Esophagus (tissue), 2 donors: ENCODE data around the gene RAET1G. TPM values are rescaled to one million over a fixed set of nuclear protein-coding genes. Genes with fewer than 3 reads are reported as not detected.
A peak's percentile ranks its signal among the peaks of the same experiment; 100 is the strongest.

ENCODE experiments used
- H3K27ac ChIP-seq, 2 donors: one replicate each; pipeline ENCODE4 v1.5.1; 2013; ENCODE audit warnings: low read depth in 2 of 2, mild to moderate bottlenecking in 2 of 2, inconsistent platforms in 1 of 2, low read length in 1 of 2, moderate library complexity in 1 of 2
- H3K27me3 ChIP-seq, 2 donors: one replicate each; pipeline ENCODE4 v1.6.1; 2013; ENCODE audit warnings: low read length in 2 of 2, control low read depth in 1 of 2, mild to moderate bottlenecking in 1 of 2; ENCODE audit not compliant: insufficient read depth in 2 of 2, control insufficient read depth in 1 of 2
- H3K36me3 ChIP-seq, 2 donors: one replicate each; pipeline ENCODE4 v1.6.1; 2013; ENCODE audit warnings: low read length in 1 of 2; ENCODE audit not compliant: control insufficient read depth in 2 of 2, insufficient read depth in 2 of 2
- H3K4me1 ChIP-seq, 2 donors: one replicate each; pipeline ENCODE4 v1.6.1; 2013; ENCODE audit warnings: low read length in 1 of 2; ENCODE audit not compliant: control insufficient read depth in 2 of 2, insufficient read depth in 2 of 2
- H3K4me3 ChIP-seq, 2 donors: one replicate each; pipeline ENCODE4 v1.5.1; 2013; ENCODE audit warnings: low read length in 2 of 2, mild to moderate bottlenecking in 2 of 2, low read depth in 1 of 2, moderate library complexity in 1 of 2
- H3K9me3 ChIP-seq, 2 donors: one replicate each; pipeline ENCODE4 v1.6.1; 2013; ENCODE audit warnings: mild to moderate bottlenecking in 2 of 2, low read depth in 1 of 2, low read length in 1 of 2, moderate library complexity in 1 of 2; ENCODE audit not compliant: control insufficient read depth in 2 of 2, insufficient read depth in 1 of 2
- WGBS, 2 donors: extraction: QIAGEN DNeasy Blood & Tissue Kit; methylation state at CpG; one replicate each; pipeline ENCODE4 v1.1.7; 2013; 5-methylcytosine and 5-hydroxymethylcytosine counted together
- polyA plus RNA-seq, 2 donors: library from polyadenylated mRNA; stranded (reverse); fragments of 200-250 nt; gene quantifications; one replicate each; pipeline ENCODE4 v1.2.3, GENCODE V29; 2013
- donor health status: healthy with polysubstance abuse.
- donor health status: Bipolar disorder and iron deficiency.

RAET1G gene
- polyA plus RNA-seq, 2 donors, result 8.9 to 21.2 TPM

DNA sequence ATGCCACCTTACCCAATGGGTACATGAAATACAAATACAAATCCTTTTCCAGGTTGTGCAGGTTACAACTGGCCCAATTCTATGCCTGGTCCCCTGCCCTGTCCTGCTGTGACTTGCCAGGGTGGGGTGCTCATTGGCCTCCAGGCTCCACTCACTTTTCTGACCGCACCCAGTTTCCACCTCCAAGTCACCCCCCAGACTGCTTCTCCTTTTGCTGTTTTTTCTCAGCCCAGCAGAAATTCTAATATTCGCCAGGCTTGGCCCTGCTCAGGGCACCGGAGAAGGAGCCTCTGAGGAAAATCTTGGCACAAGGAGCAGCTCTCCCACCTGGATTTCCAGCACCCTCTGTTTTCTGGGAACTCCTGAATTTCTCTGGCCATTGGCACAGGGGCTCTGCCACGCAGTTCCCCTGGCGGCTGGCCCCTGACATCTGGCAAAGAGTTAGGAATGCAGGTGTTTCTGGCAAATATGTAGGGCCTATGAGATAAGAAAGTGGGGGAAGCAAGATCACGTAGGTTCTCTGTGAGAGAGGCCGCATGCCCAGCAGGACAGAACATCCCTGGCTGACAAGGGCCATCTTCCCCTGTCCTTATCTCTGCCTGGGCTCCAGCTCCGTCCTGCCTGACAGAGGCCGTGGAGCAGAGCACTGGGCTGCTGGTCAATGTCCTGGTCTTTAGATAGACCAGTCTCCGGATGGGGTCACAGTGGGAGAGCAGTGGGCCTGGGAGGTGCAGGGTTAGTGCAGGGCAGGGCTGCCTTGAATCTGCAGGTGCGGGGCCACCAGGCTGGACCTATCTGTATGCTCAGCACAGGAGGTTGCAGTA is 22.1 kb downstream of the RAET1G start:
- Histone ChIP-seq H3K36me3 (no peaks in the 10 kb centered on the region), H3K27me3 (no peaks in the 10 kb centered on the region), H3K9me3 (no peaks in the 10 kb centered on the region), H3K4me3 (no peak overlapping the region), H3K27ac (peak overlapping the region; percentile 93 to 96), H3K4me1 (peaks cover 13 to 27% of the 10 kb centered on the region in 2 donors)
- 69 to 75% methylated on average over 11 of the region's 11 CpGs for WGBS, 2 donors

GRCh38 chr6:149899926-149900619 is 22.8 kb downstream of the RAET1G start:
- Histone ChIP-seq H3K4me3 (no peak overlapping the region), H3K27me3 (no peaks in the 10 kb centered on the region), H3K9me3 (no peaks in the 10 kb centered on the region), H3K4me1 (peaks cover 14 to 30% of the 10 kb centered on the region in 2 donors), H3K36me3 (no peaks in the 10 kb centered on the region), H3K27ac (peak overlapping the region; percentile 93 to 96)
- WGBS, 2 donors, result 69 to 72% methylated on average over 7 of the region's 7 CpGs

DNA sequence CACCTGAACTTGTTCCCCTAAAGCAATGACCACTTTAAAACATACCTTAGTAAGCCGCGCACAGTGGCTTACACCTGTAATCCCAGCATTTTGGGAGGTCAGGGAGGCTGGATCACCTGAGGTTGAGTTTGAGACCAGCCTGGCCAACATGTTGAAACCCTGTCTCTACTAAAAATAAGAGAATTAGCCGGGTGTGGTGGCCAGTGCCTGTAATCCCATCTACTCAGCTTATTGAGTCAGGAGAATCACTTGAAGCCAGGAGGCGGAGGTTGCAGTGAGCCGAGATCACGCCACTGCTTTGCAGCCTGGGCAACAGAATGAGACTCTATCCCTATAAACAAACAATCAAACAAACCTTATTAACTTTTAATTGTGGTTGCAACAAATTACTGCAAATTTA is 23.4 kb downstream of the RAET1G start:
- Histone ChIP-seq H3K4me1 (peaks cover 16 to 35% of the 10 kb centered on the region in 2 donors), H3K9me3 (no peaks in the 10 kb centered on the region), H3K27me3 (no peaks in the 10 kb centered on the region), H3K36me3 (no peaks in the 10 kb centered on the region), H3K4me3 (no peak overlapping the region), H3K27ac (peak overlapping the region; percentile 93 to 96)
- WGBS, 2 donors, result 60 to 75% methylated on average over 6 of the region's 6 CpGs

GRCh38 chr6:149898966-149899365 is 24.0 kb downstream of the RAET1G start:
- peak overlapping the region; percentile 84 to 85 for H3K27ac ChIP-seq
- no peaks in the 10 kb centered on the region for H3K27me3 ChIP-seq
- H3K36me3 ChIP-seq, result no peaks in the 10 kb centered on the region
- 88 to 91% methylated on average over 9 of the region's 9 CpGs for WGBS, 2 donors
- H3K9me3 ChIP-seq, result no peaks in the 10 kb centered on the region
- peaks cover 16 to 35% of the 10 kb centered on the region in 2 donors for H3K4me1 ChIP-seq
- H3K4me3 ChIP-seq, result no peak overlapping the region

DNA sequence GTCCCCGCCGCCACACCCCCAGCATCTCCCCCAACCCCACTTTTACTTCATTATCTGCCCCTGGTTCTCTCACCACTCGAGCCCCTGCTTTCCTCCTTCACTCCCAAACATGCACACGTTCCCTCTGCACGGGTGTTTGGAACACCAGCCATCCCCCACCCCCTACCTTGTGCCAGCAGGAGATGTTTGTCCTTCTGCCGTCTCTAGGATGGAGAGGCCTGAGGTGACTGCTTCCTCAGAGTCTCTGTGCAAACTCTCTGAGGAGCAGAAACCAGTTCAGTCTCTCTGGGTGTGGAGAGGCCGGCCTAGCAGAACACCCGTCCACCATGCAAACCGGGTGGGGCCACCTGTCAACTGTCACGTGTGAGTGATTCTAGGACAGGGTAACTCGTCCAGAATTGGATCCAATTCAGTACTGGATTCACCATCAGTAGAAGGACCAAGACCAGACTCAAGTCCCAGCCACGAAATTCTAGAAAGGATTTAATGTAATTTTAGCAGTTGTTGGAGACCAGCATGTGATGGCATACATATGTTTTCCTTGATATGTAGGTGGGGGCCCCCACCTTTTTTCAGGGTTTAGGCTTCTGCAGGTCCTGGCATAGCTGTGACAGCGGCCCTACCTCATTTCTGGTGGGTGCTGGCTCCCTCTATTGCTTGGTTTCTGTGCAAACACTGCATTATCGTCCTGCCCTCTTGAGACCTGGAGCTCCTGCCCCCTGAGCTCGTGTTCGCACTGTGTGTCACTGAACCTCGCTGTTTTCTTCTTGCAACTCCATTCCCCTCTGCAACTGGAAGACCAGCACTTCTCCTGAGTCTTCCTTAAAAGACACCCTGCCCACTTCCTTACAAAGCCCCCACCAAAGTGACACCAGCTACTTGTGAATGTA is 24.8 kb downstream of the RAET1G start, which contains the start of gene RAET1E:
TSS of gene RAET1E (minus strand) at position 259 of the 890 bp plus-strand sequence. CDS start 7,212 bp downstream, outside the sequence.
- Histone ChIP-seq H3K4me3 (peak within 1 kb of the TSS; percentile 27 to 51), H3K27me3 (no peaks in the 10 kb centered on the region), H3K27ac (peak within 1 kb of the TSS; percentile 92 to 95), H3K36me3 (no peaks in the 10 kb centered on the region), H3K9me3 (no peaks in the 10 kb centered on the region), H3K4me1 (peaks cover 16 to 35% of the 10 kb centered on the region in 2 donors)
- WGBS, 2 donors, result 64 to 70% methylated on average over 17 of the region's 17 CpGs

GRCh38 chr6:149897015-149897697 is 25.8 kb downstream of the RAET1G start:
- H3K36me3 ChIP-seq, result no peaks in the 10 kb centered on the region
- peak overlapping the region; percentile 27 to 51 for H3K4me3 ChIP-seq
- no peaks in the 10 kb centered on the region for H3K9me3 ChIP-seq
- H3K27me3 ChIP-seq, result no peaks in the 10 kb centered on the region
- WGBS, 2 donors, result 20 to 37% methylated on average over 13 of the region's 13 CpGs
- H3K27ac ChIP-seq, result peak overlapping the region; percentile 92 to 95
- peaks cover 16 to 35% of the 10 kb centered on the region in 2 donors for H3K4me1 ChIP-seq

DNA sequence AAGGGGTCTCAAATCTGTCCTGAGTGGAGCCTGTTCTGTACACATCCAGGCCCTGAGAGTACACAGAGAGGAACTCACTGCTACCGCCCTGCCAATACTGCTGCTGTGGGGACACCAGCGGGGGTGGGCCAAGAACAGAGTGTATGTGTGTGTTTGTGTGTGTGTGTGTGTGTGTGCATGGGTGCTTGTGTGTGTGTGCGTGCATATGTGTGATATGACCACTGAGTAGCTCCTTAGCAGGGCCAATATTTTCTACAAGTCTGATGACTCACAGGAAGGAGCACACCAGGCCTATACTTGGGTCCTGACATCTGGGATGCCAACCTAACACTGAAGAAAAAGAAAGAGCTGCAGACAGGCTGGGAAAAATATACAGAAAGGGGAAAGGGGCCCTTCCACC is 26.4 kb downstream of the RAET1G start:
- Histone ChIP-seq H3K4me3 (peak overlapping the region in 1 of 2 donors; percentile 51), H3K36me3 (no peaks in the 10 kb centered on the region), H3K27me3 (no peaks in the 10 kb centered on the region), H3K27ac (peak overlapping the region; percentile 92 to 95), H3K4me1 (peaks cover 16 to 35% of the 10 kb centered on the region in 2 donors), H3K9me3 (no peaks in the 10 kb centered on the region)
- WGBS, 2 donors, result 85 to 89% methylated on average over 3 of the region's 3 CpGs

- no peaks in the 10 kb centered on the region for H3K27me3 ChIP-seq
- peaks cover 16 to 32% of the 10 kb centered on the region in 2 donors for H3K4me1 ChIP-seq
- H3K9me3 ChIP-seq, result no peaks in the 10 kb centered on the region
- H3K4me3 ChIP-seq, result peak overlapping the region in 1 of 2 donors; percentile 8
- no peaks in the 10 kb centered on the region for H3K36me3 ChIP-seq
- peak overlapping the region; percentile 92 to 95 for H3K27ac ChIP-seq
- WGBS, 2 donors, result 42 to 47% methylated on average over 5 of the region's 5 CpGs
Observed at GRCh38 chr6:149895833-149896271, 27.1 kb downstream of the RAET1G start.
